Lower lobe of right lung (tissue), 2 donors: ENCODE results near the gene CAPN13. TPM values are rescaled to one million over a fixed set of nuclear protein-coding genes. Genes with fewer than 3 reads are reported as not detected.

ENCODE experiments used
- ATAC-seq, 2 donors: fragments of 200-7000 bp; cut with Tn5 transposase; one replicate each; pipeline ENCODE4 v1.9.1; 2020 to 2022; ENCODE audit warnings: mild to moderate bottlenecking in 2 of 2, moderate library complexity in 2 of 2
- DNase-seq: peaks from one replicate; pipeline ENCODE4 v3.0.0-alpha.2; 2020
- H3K27ac ChIP-seq: fragments of 200-600 bp; one replicate; pipeline ENCODE4 v1.8.0; 2022
- H3K27me3 ChIP-seq: fragments of 200-600 bp; one replicate; pipeline ENCODE4 v1.8.0; 2022; ENCODE audit warnings: low read depth
- H3K36me3 ChIP-seq: fragments of 200-600 bp; one replicate; pipeline ENCODE4 v1.8.0; 2022; ENCODE audit warnings: mild to moderate bottlenecking
- H3K4me1 ChIP-seq: fragments of 200-600 bp; one replicate; pipeline ENCODE4 v1.8.0; 2022
- H3K4me3 ChIP-seq: fragments of 200-600 bp; one replicate; pipeline ENCODE4 v1.8.0; 2022; ENCODE audit warnings: mild to moderate bottlenecking
- H3K9me3 ChIP-seq: fragments of 200-600 bp; one replicate; pipeline ENCODE4 v1.8.0; 2022
- CTCF ChIP-seq: fragments of 200-600 bp; IDR thresholded peaks from one replicate; pipeline ENCODE4 v1.8.0; 2022; ENCODE audit warnings: antibody characterized with exemption, mild to moderate bottlenecking
- intact Hi-C: fragments of 100-400 bp; cut with DNase I; formaldehyde crosslinking; loops from one replicate; pipeline ENCODE4 v1.11.0; 2022
- total RNA-seq: library from RNA; stranded (reverse); fragmentation: NEBNext Ultra II Directional; extraction: Animal tissue kit (Norgen Biotek cat#: 25700); gene quantifications from one replicate; pipeline ENCODE4 v1.2.1, GENCODE V29; 2021
- donor health status: DM: no; HTN: yes; CAD: no; lungs with severe emphysema.

Gene CAPN13
- total RNA-seq, 1 donor from 2014 or later = 23.0 TPM

- Histone ChIP-seq H3K27me3 (peaks cover 5% of the 10 kb centered on the region), H3K4me3 (no peak overlapping the region), H3K36me3 (no peaks in the 10 kb centered on the region), H3K4me1 (no peaks in the 10 kb centered on the region), H3K27ac (no peak overlapping the region), H3K9me3 (no peaks in the 10 kb centered on the region)
- no peak for ATAC-seq
- no peak for TF ChIP-seq CTCF
- no peak for DNase-seq
- intact Hi-C loops = no loop called here
Measured at GRCh38 chr2:30736461-30737325, 70.6 kb downstream of the CAPN13 start.

GRCh38 chr2:30733876-30734520, 73.2 kb downstream of the CAPN13 start:
- H3K4me3 ChIP-seq = no peak overlapping the region
- H3K4me1 ChIP-seq = no peaks in the 10 kb centered on the region
- intact Hi-C loops = no loop called here
- peaks cover 5% of the 10 kb centered on the region for H3K27me3 ChIP-seq
- ATAC-seq (no peak), DNase-seq (no peak)
- H3K9me3 ChIP-seq = no peaks in the 10 kb centered on the region
- TF ChIP-seq CTCF = no peak
- no peak overlapping the region for H3K27ac ChIP-seq
- H3K36me3 ChIP-seq = no peaks in the 10 kb centered on the region

- TF ChIP-seq CTCF = no peak
- intact Hi-C loops = no loop called here
- DNase-seq (no peak), ATAC-seq (no peak)
- no peaks in the 10 kb centered on the region for H3K9me3 ChIP-seq
- no peak overlapping the region for H3K4me3 ChIP-seq
- no peak overlapping the region for H3K27ac ChIP-seq
- peaks cover 5% of the 10 kb centered on the region for H3K27me3 ChIP-seq
- H3K4me1 ChIP-seq = no peaks in the 10 kb centered on the region
- H3K36me3 ChIP-seq = no peaks in the 10 kb centered on the region
Measured at GRCh38 chr2:30732876-30733275, 74.4 kb downstream of the CAPN13 start.

GRCh38 chr2:30732376-30732775, 74.9 kb downstream of the CAPN13 start:
- intact Hi-C loops = no loop called here
- ATAC-seq (no peak), DNase-seq (no peak)
- H3K27me3 ChIP-seq = peaks cover 5% of the 10 kb centered on the region
- H3K36me3 ChIP-seq = no peaks in the 10 kb centered on the region
- H3K4me3 ChIP-seq = no peak overlapping the region
- TF ChIP-seq CTCF = no peak
- no peak overlapping the region for H3K27ac ChIP-seq
- no peaks in the 10 kb centered on the region for H3K9me3 ChIP-seq
- H3K4me1 ChIP-seq = no peaks in the 10 kb centered on the region

- Histone ChIP-seq H3K4me1 (no peaks in the 10 kb centered on the region), H3K9me3 (no peaks in the 10 kb centered on the region), H3K27me3 (peaks cover 5% of the 10 kb centered on the region), H3K27ac (no peak overlapping the region), H3K36me3 (no peaks in the 10 kb centered on the region), H3K4me3 (no peak overlapping the region)
- TF ChIP-seq CTCF = no peak
- no peak for DNase-seq
- no peak for ATAC-seq
- intact Hi-C loops = no loop called here
Measured at GRCh38 chr2:30731706-30732105, 75.5 kb downstream of the CAPN13 start.
